ENCODE data around the gene VWA8.
A peak's percentile ranks its signal among the peaks of the same experiment; 100 is the strongest.

VWA8 gene

GRCh38 chr13:41680900-41681299 is 280.0 kb downstream of the VWA8 start:
- H3K4me1 Mint-ChIP-seq (ENCODE audit: low read depth), result peaks cover 21% of the 10 kb centered on the region
- H3K9me3 Mint-ChIP-seq, result no peaks in the 10 kb centered on the region
- H3K4me3 Mint-ChIP-seq, result no peak overlapping the region
- no peak overlapping the region for H3K27ac Mint-ChIP-seq
- peaks cover 65% of the 10 kb centered on the region for H3K36me3 Mint-ChIP-seq (ENCODE audit: low read depth)
- no peaks in the 10 kb centered on the region for H3K27me3 Mint-ChIP-seq

- H3K27me3 Mint-ChIP-seq, result no peaks in the 10 kb centered on the region
- peaks cover 21% of the 10 kb centered on the region for H3K4me1 Mint-ChIP-seq (ENCODE audit: low read depth)
- peaks cover 57% of the 10 kb centered on the region for H3K36me3 Mint-ChIP-seq (ENCODE audit: low read depth)
- H3K27ac Mint-ChIP-seq, result no peak overlapping the region
- H3K9me3 Mint-ChIP-seq, result no peaks in the 10 kb centered on the region
- H3K4me3 Mint-ChIP-seq, result no peak overlapping the region
Observed at GRCh38 chr13:41678848-41679247, 282.1 kb downstream of the VWA8 start.

- Mint-ChIP-seq H3K36me3 (ENCODE audit: low read depth) (peaks cover 57% of the 10 kb centered on the region), H3K27ac (no peak overlapping the region), H3K4me1 (ENCODE audit: low read depth) (peaks cover 21% of the 10 kb centered on the region), H3K9me3 (no peaks in the 10 kb centered on the region), H3K27me3 (no peaks in the 10 kb centered on the region), H3K4me3 (no peak overlapping the region)
Observed at GRCh38 chr13:41678249-41678648, 282.7 kb downstream of the VWA8 start.

- Mint-ChIP-seq H3K36me3 (ENCODE audit: low read depth) (peaks cover 38% of the 10 kb centered on the region), H3K27me3 (no peaks in the 10 kb centered on the region), H3K4me3 (no peak overlapping the region), H3K27ac (no peak overlapping the region), H3K9me3 (no peaks in the 10 kb centered on the region), H3K4me1 (ENCODE audit: low read depth) (peaks cover 9% of the 10 kb centered on the region)
Observed at GRCh38 chr13:41675306-41675705, 285.6 kb downstream of the VWA8 start.

- H3K4me3 Mint-ChIP-seq, result no peak overlapping the region
- peaks cover 37% of the 10 kb centered on the region for H3K36me3 Mint-ChIP-seq (ENCODE audit: low read depth)
- H3K4me1 Mint-ChIP-seq (ENCODE audit: low read depth), result no peaks in the 10 kb centered on the region
- H3K27ac Mint-ChIP-seq, result no peak overlapping the region
- H3K9me3 Mint-ChIP-seq, result no peaks in the 10 kb centered on the region
- H3K27me3 Mint-ChIP-seq, result no peaks in the 10 kb centered on the region
Observed at GRCh38 chr13:41674246-41674645, 286.7 kb downstream of the VWA8 start.

GRCh38 chr13:41673640-41674039 is 287.3 kb downstream of the VWA8 start:
- H3K27ac Mint-ChIP-seq, result no peak overlapping the region
- no peak overlapping the region for H3K4me3 Mint-ChIP-seq
- H3K36me3 Mint-ChIP-seq (ENCODE audit: low read depth), result peaks cover 39% of the 10 kb centered on the region
- H3K27me3 Mint-ChIP-seq, result no peaks in the 10 kb centered on the region
- H3K4me1 Mint-ChIP-seq (ENCODE audit: low read depth), result no peaks in the 10 kb centered on the region
- H3K9me3 Mint-ChIP-seq, result no peaks in the 10 kb centered on the region

- Mint-ChIP-seq H3K9me3 (no peaks in the 10 kb centered on the region), H3K36me3 (ENCODE audit: low read depth) (peaks cover 28% of the 10 kb centered on the region), H3K27ac (no peak overlapping the region), H3K4me3 (no peak overlapping the region), H3K27me3 (no peaks in the 10 kb centered on the region), H3K4me1 (ENCODE audit: low read depth) (no peaks in the 10 kb centered on the region)
Observed at GRCh38 chr13:41670873-41671443, 290.0 kb downstream of the VWA8 start.

- H3K9me3 Mint-ChIP-seq, result no peaks in the 10 kb centered on the region
- peaks cover 16% of the 10 kb centered on the region for H3K36me3 Mint-ChIP-seq (ENCODE audit: low read depth)
- H3K4me3 Mint-ChIP-seq, result no peak overlapping the region
- no peaks in the 10 kb centered on the region for H3K4me1 Mint-ChIP-seq (ENCODE audit: low read depth)
- no peaks in the 10 kb centered on the region for H3K27me3 Mint-ChIP-seq
- H3K27ac Mint-ChIP-seq, result no peak overlapping the region
Observed at GRCh38 chr13:41668130-41668757, 292.7 kb downstream of the VWA8 start.

- no peaks in the 10 kb centered on the region for H3K27me3 Mint-ChIP-seq
- H3K4me1 Mint-ChIP-seq (ENCODE audit: low read depth), result no peaks in the 10 kb centered on the region
- no peak overlapping the region for H3K4me3 Mint-ChIP-seq
Observed at GRCh38 chr13:41666644-41667043, 294.3 kb downstream of the VWA8 start.

GRCh38 chr13:41660411-41660810 is 300.5 kb downstream of the VWA8 start:
- Mint-ChIP-seq H3K27me3 (no peaks in the 10 kb centered on the region), H3K4me3 (no peak overlapping the region), H3K27ac (no peak overlapping the region), H3K4me1 (ENCODE audit: low read depth) (peaks cover 17% of the 10 kb centered on the region), H3K9me3 (no peaks in the 10 kb centered on the region), H3K36me3 (ENCODE audit: low read depth) (peaks cover 13% of the 10 kb centered on the region)

More at GRCh38 chr13:41666644-41667043, 294.3 kb downstream of the VWA8 start:
- no peak overlapping the region for H3K27ac Mint-ChIP-seq
- H3K36me3 Mint-ChIP-seq (ENCODE audit: low read depth), result peaks cover 16% of the 10 kb centered on the region
- H3K9me3 Mint-ChIP-seq, result no peaks in the 10 kb centered on the region

GRCh38 chr13:41658057-41658661 is 302.8 kb downstream of the VWA8 start:
- H3K4me1 Mint-ChIP-seq (ENCODE audit: low read depth), result peaks cover 24% of the 10 kb centered on the region
- H3K36me3 Mint-ChIP-seq (ENCODE audit: low read depth), result peaks cover 13% of the 10 kb centered on the region
- no peaks in the 10 kb centered on the region for H3K9me3 Mint-ChIP-seq
- no peaks in the 10 kb centered on the region for H3K27me3 Mint-ChIP-seq
- H3K27ac Mint-ChIP-seq, result peak overlapping the region; percentile 67
- H3K4me3 Mint-ChIP-seq, result no peak overlapping the region

GRCh38 chr13:41655997-41656396 is 304.9 kb downstream of the VWA8 start:
- Mint-ChIP-seq H3K27ac (peak overlapping the region; percentile 67), H3K27me3 (no peaks in the 10 kb centered on the region), H3K9me3 (no peaks in the 10 kb centered on the region), H3K4me3 (no peak overlapping the region), H3K4me1 (ENCODE audit: low read depth) (peaks cover 27% of the 10 kb centered on the region), H3K36me3 (ENCODE audit: low read depth) (peaks cover 8% of the 10 kb centered on the region)

GRCh38 chr13:41654796-41655195 is 306.1 kb downstream of the VWA8 start:
- Mint-ChIP-seq H3K27me3 (no peaks in the 10 kb centered on the region), H3K27ac (no peak overlapping the region), H3K36me3 (ENCODE audit: low read depth) (peaks cover 8% of the 10 kb centered on the region), H3K4me1 (ENCODE audit: low read depth) (peaks cover 27% of the 10 kb centered on the region), H3K4me3 (no peak overlapping the region), H3K9me3 (no peaks in the 10 kb centered on the region)

GRCh38 chr13:41652735-41653361 is 308.1 kb downstream of the VWA8 start:
- Mint-ChIP-seq H3K36me3 (ENCODE audit: low read depth) (peaks cover 3% of the 10 kb centered on the region), H3K27ac (no peak overlapping the region), H3K9me3 (no peaks in the 10 kb centered on the region), H3K4me3 (no peak overlapping the region), H3K27me3 (no peaks in the 10 kb centered on the region), H3K4me1 (ENCODE audit: low read depth) (peaks cover 27% of the 10 kb centered on the region)

GRCh38 chr13:41651413-41652058 is 309.4 kb downstream of the VWA8 start:
- peaks cover 21% of the 10 kb centered on the region for H3K4me1 Mint-ChIP-seq (ENCODE audit: low read depth)
- H3K4me3 Mint-ChIP-seq, result no peak overlapping the region
- no peaks in the 10 kb centered on the region for H3K9me3 Mint-ChIP-seq
- H3K27me3 Mint-ChIP-seq, result no peaks in the 10 kb centered on the region
- no peak overlapping the region for H3K27ac Mint-ChIP-seq
- no peaks in the 10 kb centered on the region for H3K36me3 Mint-ChIP-seq (ENCODE audit: low read depth)
